T47D (cell line): ENCODE results near the gene MVD.
A peak's percentile ranks its signal among the peaks of the same experiment; 100 is the strongest.

Source experiments
- DNase-seq, 2 experiments: peaks; one replicate each; pipeline versions ENCODE4 v3.0.0 to v3.0.0-alpha.2; 2011 to 2012; ENCODE audit warnings: low read depth in 1 of 2, low spot score in 1 of 2
- JUND ChIP-seq: IDR thresholded peaks from 2 replicates; pipeline ENCODE4 v1.6.1; 2012; ENCODE audit warnings: low read depth
- in situ Hi-C: cut with HindIII; loops from 2 replicates; pipeline ENCODE4 v1.10.0; 2016; ENCODE audit warnings: low sequenced_read_pairs, low pct_unique_long_range_greater_than_20kb

The MVD gene

GRCh38 chr16:88624977-88625576 is 37.8 kb downstream of the MVD start:
- no peak for DNase-seq
- in situ Hi-C loops, result no loop called here
- no peak for TF ChIP-seq JUND

GRCh38 chr16:88624481-88624880 is 38.4 kb downstream of the MVD start:
- TF ChIP-seq JUND, result no peak
- no peak for DNase-seq
- in situ Hi-C loops, result no loop called here

DNA sequence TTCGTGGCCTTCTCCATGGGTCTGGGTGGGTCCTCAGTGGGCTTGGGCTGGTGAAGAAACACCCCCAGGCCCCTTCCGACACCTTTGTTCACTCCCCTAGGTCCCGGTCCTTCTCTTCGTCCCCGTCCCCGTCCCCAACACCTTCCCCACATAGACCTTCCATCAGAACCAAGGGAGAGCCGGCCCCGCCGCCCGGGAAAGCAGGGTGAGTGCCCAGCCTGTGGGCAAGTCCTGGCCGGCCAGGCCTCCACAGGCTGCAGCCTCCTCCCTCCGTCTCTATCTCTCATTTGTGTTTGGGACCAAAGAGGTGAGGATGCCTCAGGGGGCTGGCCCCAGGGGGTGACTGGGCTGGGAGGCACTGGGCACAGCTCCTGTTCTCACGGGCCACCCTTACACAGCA is 39.0 kb downstream of the MVD start:
- no peak for TF ChIP-seq JUND
- DNase-seq, result no peak
- in situ Hi-C loops, result no loop called here

GRCh38 chr16:88622866-88623265 is 40.0 kb downstream of the MVD start:
- DNase-seq, result no peak
- in situ Hi-C loops, result no loop called here
- no peak for TF ChIP-seq JUND

GRCh38 chr16:88622125-88622524 is 40.8 kb downstream of the MVD start:
- no peak for TF ChIP-seq JUND
- DNase-seq, result no peak
- in situ Hi-C loops, result no loop called here

- peak in 1 of 2 experiments; percentile 15 for DNase-seq
- TF ChIP-seq JUND, result no peak
- in situ Hi-C loops, result no loop called here
These were observed 42.8 kb downstream of the MVD start for GRCh38 chr16:88619859-88620815.

DNA sequence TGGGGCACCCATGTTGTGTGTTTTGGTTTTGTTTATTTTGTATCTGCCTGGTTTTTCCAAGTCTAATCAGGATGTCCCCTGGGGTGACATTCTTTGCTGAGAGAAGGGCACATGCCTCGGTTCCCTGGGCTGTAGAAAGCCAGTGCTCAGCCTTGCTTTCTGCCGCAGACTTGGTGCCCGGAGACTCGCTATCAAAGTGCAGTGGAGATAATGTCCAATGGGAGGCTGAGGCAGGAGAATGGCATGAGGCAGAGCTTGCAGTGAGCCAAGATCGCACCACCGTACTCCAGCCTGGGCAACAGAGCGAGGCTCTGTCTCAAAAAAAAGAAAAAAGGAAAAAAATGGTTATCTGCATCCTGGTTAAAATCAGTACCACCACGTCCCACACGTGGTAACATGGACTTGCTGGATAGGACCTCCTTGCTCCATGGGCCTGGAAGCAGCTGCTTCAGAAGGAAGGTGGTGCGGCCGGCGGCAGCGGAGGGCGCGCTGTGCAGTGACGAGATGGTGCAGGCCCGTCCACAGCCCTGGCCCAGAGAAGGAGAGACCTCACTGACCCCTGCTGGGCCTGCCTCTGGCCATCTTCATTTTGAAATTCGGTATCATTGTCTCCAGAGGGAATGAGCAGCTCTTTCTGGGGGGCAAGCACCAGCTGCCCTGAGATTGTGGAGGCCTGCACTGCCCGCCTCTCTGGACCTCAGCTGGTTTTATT is 43.8 kb downstream of the MVD start:
- TF ChIP-seq JUND, result no peak
- in situ Hi-C loops, result no loop called here
- DNase-seq, result peak in 1 of 2 experiments; percentile 24

DNA sequence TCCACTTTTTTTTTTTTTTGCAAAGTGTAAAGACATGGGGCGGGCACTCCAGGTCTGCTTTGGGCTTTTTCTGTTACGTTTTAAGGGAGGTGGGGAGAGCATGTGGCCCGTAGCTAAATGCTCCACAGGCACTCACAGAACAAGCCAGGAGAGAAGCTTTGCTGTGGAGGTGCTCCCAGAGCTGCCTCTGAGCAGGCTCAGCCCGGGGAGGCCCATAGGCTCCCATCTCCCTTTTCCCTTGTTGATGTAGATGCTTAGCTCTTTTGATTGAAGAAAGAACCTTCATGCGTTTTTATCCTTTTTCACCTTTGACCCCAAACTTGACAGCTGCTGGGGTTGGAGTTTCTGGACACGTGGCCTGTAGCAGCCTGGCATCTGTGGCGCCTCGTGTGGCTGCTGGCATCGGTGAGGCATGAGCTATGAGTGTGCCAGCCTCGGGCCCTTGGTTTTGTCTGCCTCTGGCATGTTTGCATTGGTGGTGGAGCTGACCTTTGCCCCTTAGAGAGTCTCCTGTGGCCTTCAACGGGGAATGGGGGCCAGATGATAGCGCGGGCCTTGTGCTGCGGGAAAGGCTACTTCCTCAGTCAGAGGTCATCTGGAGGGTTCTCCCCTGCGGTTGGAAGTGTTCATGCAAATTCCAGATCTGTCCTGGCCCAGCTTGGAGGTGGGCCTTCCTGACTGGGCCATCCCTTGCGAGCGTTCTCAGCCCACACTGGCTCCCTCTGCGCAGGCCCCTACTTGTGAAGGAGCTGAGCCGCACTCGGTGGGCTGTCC is 44.5 kb downstream of the MVD start:
- TF ChIP-seq JUND, result no peak
- DNase-seq, result no peak
- in situ Hi-C loops, result no loop called here

GRCh38 chr16:88617268-88618031 is 45.4 kb downstream of the MVD start:
- no peak for DNase-seq
- no peak for TF ChIP-seq JUND
- in situ Hi-C loops, result no loop called here

DNA sequence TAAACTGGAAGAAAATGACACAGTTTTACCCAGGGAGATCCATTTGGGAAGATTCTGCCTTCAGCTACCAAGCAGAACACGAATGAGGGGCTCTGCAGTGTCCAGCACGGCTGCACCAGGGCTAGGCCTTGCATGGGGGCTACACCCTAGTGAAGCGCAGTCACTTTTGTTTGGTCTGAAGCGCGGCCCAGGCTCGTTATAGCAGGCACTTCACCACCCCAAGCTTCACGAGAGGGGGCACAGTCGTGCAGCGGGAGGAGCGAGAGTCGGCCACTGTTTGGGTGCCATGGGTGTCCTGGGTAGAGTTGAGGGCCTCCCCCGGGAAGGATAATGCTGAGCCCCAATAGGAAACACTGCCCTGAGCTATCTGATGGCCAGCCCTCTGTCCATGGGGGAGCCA is 46.2 kb downstream of the MVD start:
- in situ Hi-C loops, result no loop called here
- TF ChIP-seq JUND, result no peak
- no peak for DNase-seq

- no peak for DNase-seq
- in situ Hi-C loops, result no loop called here
- no peak for TF ChIP-seq JUND
These were observed 46.6 kb downstream of the MVD start for GRCh38 chr16:88616320-88616719.
